ENCODE measurements around the gene VPS16. TPM values are rescaled to one million over a fixed set of nuclear protein-coding genes. Genes with fewer than 3 reads are reported as not detected.

The VPS16 gene
- total and polyA plus RNA-seq, 2 of the 4 experiments (the other 2 are of a cell fraction): 38.7 to 48.0 TPM

- intact Hi-C loops (cut with micrococcal nuclease) (no loop called here), in situ Hi-C loops (cut with MboI; ENCODE audit: low sequenced_read_pairs) (loop anchor here (25.0 kb wide), 1 partner anchor 336 kb away; the partner anchor contains the start of gene ZNF343), dilution Hi-C loops (cut with HindIII; ENCODE audit: low sequenced_read_pairs, unreplicated experiment) (no loop called here)
- no peak overlapping the region for H2AK9ac ChIP-seq (replicated peaks; ENCODE audit: low read depth, low read length, poor library complexity)
- H3K18ac ChIP-seq (ENCODE audit: low read depth, low read length): no peak overlapping the region
- no peak overlapping the region for H2BK20ac ChIP-seq (ENCODE audit: low read depth, low read length)
- no peaks in the 10 kb centered on the region; the same call in 1 of the 2 replicates for H3K9me1 ChIP-seq (ENCODE audit: insufficient read depth, low read length)
- no peak overlapping the region for H2AFZ ChIP-seq (replicated peaks; ENCODE audit: low read length, poor library complexity)
- H2BK15ac ChIP-seq (ENCODE audit: low read depth, low read length): no peak overlapping the region
- H3K27me3 ChIP-seq (ENCODE audit: control insufficient read depth, insufficient read depth, low read length): no peaks in the 10 kb centered on the region
- no peak overlapping the region for H3K23ac ChIP-seq (ENCODE audit: low read depth, low read length)
- peaks cover 3% of the 10 kb centered on the region; the same call in 1 of the 2 replicates for H3K4me1 ChIP-seq (ENCODE audit: control insufficient read depth, insufficient read depth, low read length)
- no peak overlapping the region for H3K14ac ChIP-seq (replicated peaks; ENCODE audit: low read depth, low read length)
- no peak overlapping the region for H4K91ac ChIP-seq (ENCODE audit: insufficient read depth, low read depth, low read length)
- DNase-seq (no peak), ATAC-seq (ENCODE audit: low read depth) (no peak)
- H4K8ac ChIP-seq (ENCODE audit: low read depth in 2 of 2, low read length in 2 of 2): no peak overlapping the region
- TF ChIP-seq MXI1 (IDR thresholded peaks at IDR 0.05; ENCODE audit: borderline replicate concordance, low read depth, low read length): no peak
- no peak for TF ChIP-seq CTCF (conservative IDR thresholded peaks at IDR 0.05; ENCODE audit: low read depth, low read length)
- TF ChIP-seq MAFK (IDR thresholded peaks at IDR 0.05; ENCODE audit: low read depth, low read length): no peak
- TF ChIP-seq RAD21 (IDR thresholded peaks at IDR 0.05; ENCODE audit: low read length): no peak
- TF ChIP-seq ELK1 (IDR thresholded peaks at IDR 0.05; ENCODE audit: borderline replicate concordance, low read depth, low read length): no peak
- TF ChIP-seq CEBPB (IDR thresholded peaks at IDR 0.05; ENCODE audit: low read depth, low read length): no peak
- no peak for TF ChIP-seq MAZ (IDR thresholded peaks at IDR 0.05; ENCODE audit: borderline replicate concordance, low read depth, low read length)
- TF ChIP-seq CHD1 (IDR thresholded peaks at IDR 0.05; ENCODE audit: low read depth, low read length): no peak
- no peak for TF ChIP-seq USF2 (IDR thresholded peaks at IDR 0.05; ENCODE audit: low read depth, low read length)
- no peak for TF ChIP-seq BHLHE40 (IDR thresholded peaks at IDR 0.05; ENCODE audit: low read depth, low read length)
- no peak for TF ChIP-seq SMC3 (IDR thresholded peaks at IDR 0.05; ENCODE audit: low read depth, low read length)
- no peak for TF ChIP-seq RCOR1 (IDR thresholded peaks at IDR 0.05; ENCODE audit: insufficient replicate concordance, low read length)
- no peak for TF ChIP-seq RFX5 (IDR thresholded peaks at IDR 0.05; ENCODE audit: low read depth, low read length)
- TF ChIP-seq FOS (IDR thresholded peaks at IDR 0.05; ENCODE audit: low read depth, low read length): no peak
- TF ChIP-seq NFE2L2 (IDR thresholded peaks at IDR 0.05; ENCODE audit: low read depth, low read length): no peak
- TF ChIP-seq POLR2A (IDR thresholded peaks at IDR 0.05; ENCODE audit: low read depth, low read length): no peak
- peaks cover 4% of the 10 kb centered on the region; the same call in 1 of the 2 replicates for H4K20me1 ChIP-seq (ENCODE audit: insufficient read depth, low read length)
- H3K9me3 ChIP-seq (ENCODE audit: control insufficient read depth, insufficient read depth, low read length): no peaks in the 10 kb centered on the region
- H3K27ac ChIP-seq (ENCODE audit: insufficient read depth, low read length): no peak overlapping the region
- peaks cover 3% of the 10 kb centered on the region; the same call in 1 of the 2 replicates for H3K36me3 ChIP-seq (ENCODE audit: control insufficient read depth, insufficient read depth, low read length)
- WGBS, 2 experiments (ENCODE audit: extremely low coverage in 2 of 2, insufficient read length in 1 of 2): 83% methylated on average over 2 of the region's 4 CpGs; no CpG with 5 or more reads in 1 of the 2 experiments
- no TSS peak for BruUV-seq (replicated peaks)
- ChIA-PET CTCF (no interaction called here), POLR2A (ENCODE audit: unreplicated experiment) (no interaction called here)
- no peak overlapping the region for H2AK5ac ChIP-seq (ENCODE audit: low read depth, low read length)
- no peak overlapping the region for H3K4me3 ChIP-seq (ENCODE audit: insufficient read depth, low read depth, low read length)
- no peak overlapping the region for H2BK120ac ChIP-seq (ENCODE audit: low read depth, low read length)
- H3K4ac ChIP-seq (ENCODE audit: low read depth, low read length): no peak overlapping the region
- H3K9ac ChIP-seq (ENCODE audit: low read depth, low read length): no peak overlapping the region
- no peak overlapping the region for H3K56ac ChIP-seq (ENCODE audit: extremely low read depth, insufficient read depth, low read length)
- no peak overlapping the region for H3K4me2 ChIP-seq (ENCODE audit: low read depth, low read length)
- peaks cover 20 to 43% of the 10 kb centered on the region in 2 experiments for H3K79me1 ChIP-seq (ENCODE audit: low read depth in 1 of 2, low read length in 2 of 2)
- H2BK5ac ChIP-seq (ENCODE audit: low read depth, low read length, poor library complexity, severe bottlenecking): no peak overlapping the region
- H4K5ac ChIP-seq (ENCODE audit: low read depth, low read length): no peak overlapping the region
Observed at GRCh38 chr20:2847802-2848201, 7.3 kb downstream of the VPS16 start.
